Neutrophil (primary cell): Measurements from ENCODE around the gene KCNJ10.

Experiments
- H3K27ac ChIP-seq: fragments of 200-600 bp; sonication (generic); 2 replicates; pipeline ENCODE4 v1.5.1; 2016; ENCODE audit warnings: mild to moderate bottlenecking, moderate library complexity
- H3K27me3 ChIP-seq: fragments of 200-600 bp; sonication (generic); 2 replicates; pipeline ENCODE4 v1.6.0; 2016; ENCODE audit warnings: mild to moderate bottlenecking
- H3K36me3 ChIP-seq: fragments of 200-600 bp; sonication (generic); 2 replicates; pipeline ENCODE4 v1.5.1; 2017
- H3K4me1 ChIP-seq, 2 experiments: fragments of 200-600 bp in 1 of 2; sonication (generic) in 1 of 2; 1 replicate in 1 of 2; 2 replicates in 1 of 2; pipeline versions ENCODE4 v1.5.1 to v1.6.1; 2013 to 2016; ENCODE audit warnings: low read depth in 1 of 2, low read length in 1 of 2, mild to moderate bottlenecking in 1 of 2, moderate library complexity in 1 of 2; ENCODE audit not compliant: control insufficient read depth in 1 of 2, insufficient read depth in 1 of 2
- H3K4me3 ChIP-seq, 2 experiments: fragments of 200-600 bp in 1 of 2; sonication (generic) in 1 of 2; 1 replicate in 1 of 2; 2 replicates in 1 of 2; pipeline ENCODE4 v1.5.1; 2013 to 2016; ENCODE audit warnings: low read depth in 1 of 2, low read length in 1 of 2, mild to moderate bottlenecking in 1 of 2, moderate library complexity in 1 of 2
- H3K9me3 ChIP-seq: fragments of 200-600 bp; sonication (generic); 2 replicates; pipeline ENCODE4 v1.5.1; 2016
- TF ChIP-seq, protein P1 (sequence below): fragments of 200-600 bp; sonication (generic); IDR thresholded peaks from 2 replicates; pipeline ENCODE4 v1.5.1; 2016; ENCODE audit warnings: antibody characterized with exemption

KCNJ10 gene

DNA sequence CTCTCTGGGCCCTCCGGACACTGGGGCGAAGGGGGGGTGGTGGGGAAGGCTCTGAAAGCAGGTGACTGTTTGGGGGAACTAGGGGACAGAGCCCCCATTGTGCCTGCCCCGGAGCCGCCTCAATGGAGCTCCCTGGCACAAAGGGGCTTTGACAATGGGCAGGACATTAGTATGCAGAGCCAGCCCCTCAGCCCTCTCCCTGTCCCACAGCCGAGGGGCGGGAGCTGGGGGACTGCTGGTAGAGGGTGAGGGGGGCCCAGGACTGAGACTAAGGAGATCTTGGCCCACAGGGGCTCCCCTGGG, 7.8 kb downstream of the KCNJ10 start:
- TF ChIP-seq, protein P1, sequence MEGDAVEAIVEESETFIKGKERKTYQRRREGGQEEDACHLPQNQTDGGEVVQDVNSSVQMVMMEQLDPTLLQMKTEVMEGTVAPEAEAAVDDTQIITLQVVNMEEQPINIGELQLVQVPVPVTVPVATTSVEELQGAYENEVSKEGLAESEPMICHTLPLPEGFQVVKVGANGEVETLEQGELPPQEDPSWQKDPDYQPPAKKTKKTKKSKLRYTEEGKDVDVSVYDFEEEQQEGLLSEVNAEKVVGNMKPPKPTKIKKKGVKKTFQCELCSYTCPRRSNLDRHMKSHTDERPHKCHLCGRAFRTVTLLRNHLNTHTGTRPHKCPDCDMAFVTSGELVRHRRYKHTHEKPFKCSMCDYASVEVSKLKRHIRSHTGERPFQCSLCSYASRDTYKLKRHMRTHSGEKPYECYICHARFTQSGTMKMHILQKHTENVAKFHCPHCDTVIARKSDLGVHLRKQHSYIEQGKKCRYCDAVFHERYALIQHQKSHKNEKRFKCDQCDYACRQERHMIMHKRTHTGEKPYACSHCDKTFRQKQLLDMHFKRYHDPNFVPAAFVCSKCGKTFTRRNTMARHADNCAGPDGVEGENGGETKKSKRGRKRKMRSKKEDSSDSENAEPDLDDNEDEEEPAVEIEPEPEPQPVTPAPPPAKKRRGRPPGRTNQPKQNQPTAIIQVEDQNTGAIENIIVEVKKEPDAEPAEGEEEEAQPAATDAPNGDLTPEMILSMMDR: no peak
- Histone ChIP-seq H3K36me3 (no peaks in the 10 kb centered on the region), H3K4me1 (no peaks in the 10 kb centered on the region), H3K27ac (no peak overlapping the region), H3K9me3 (no peaks in the 10 kb centered on the region), H3K4me3 (no peak overlapping the region), H3K27me3 (peaks cover 30% of the 10 kb centered on the region)

DNA sequence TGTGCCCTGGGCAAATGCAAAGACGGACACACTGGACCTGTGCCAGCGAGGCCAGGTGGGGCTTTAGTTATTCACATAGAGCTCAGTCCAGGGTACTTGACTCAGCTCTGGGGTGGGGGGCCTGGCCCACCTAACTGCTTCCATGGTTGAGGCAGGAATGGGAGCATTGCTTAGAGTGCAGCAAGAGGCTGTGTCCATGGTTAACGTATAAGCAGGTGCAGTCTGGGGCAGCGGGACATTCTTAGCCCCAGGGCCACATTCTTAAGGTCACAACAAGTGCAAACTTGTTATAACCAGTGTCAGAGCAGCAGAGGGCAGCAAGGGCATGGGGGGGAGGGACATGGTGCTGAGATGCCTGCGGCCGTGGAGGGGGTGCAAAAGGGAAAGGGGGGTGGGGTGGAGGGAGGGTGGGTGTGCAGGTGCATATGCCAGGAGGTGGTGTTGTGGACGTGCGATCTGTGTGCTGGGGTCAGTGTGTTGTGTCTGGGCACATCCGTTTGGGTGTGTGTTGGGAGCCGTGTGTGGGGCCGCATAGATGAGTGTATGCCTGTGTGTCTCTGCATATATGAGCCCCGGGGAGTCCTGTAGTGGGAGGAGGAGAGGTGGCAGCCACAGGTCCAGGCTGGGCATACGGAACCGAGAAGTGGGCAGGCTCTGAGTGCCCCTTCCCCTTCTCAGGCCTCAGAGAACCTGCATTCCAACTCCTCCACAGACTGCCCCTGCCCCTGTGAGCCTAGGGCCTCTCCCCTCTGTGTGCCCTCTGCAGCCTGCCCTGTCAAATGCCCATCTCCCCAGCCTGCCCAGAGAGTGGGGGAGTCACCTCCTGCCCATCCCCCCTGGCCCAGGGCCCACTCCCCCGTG, 8.4 kb downstream of the KCNJ10 start:
- no peaks in the 10 kb centered on the region for H3K4me1 ChIP-seq
- H3K27me3 ChIP-seq: peaks cover 30% of the 10 kb centered on the region
- no peaks in the 10 kb centered on the region for H3K36me3 ChIP-seq
- H3K4me3 ChIP-seq: no peak overlapping the region
- TF ChIP-seq, protein P1: no peak
- no peaks in the 10 kb centered on the region for H3K9me3 ChIP-seq
- no peak overlapping the region for H3K27ac ChIP-seq

DNA sequence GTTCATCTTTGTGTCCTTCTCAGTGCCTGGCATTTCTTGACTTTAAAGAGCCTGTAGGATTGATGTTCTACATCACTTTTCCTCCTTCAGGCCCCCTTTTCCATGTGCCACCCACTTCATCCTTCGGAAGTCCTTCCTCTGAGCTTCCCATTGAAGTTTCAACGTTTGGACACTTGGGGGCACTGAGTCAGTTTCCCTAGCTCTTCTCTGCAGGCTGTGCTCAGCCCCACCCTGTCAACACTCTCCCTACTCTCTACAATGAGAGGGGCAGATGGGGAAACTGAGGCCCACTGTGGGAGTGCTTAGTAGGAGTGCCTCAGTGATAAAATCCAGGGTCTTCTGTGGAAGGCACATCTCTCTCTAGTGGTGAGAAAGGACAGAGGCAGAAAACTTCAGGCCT, 11.9 kb downstream of the KCNJ10 start:
- no peaks in the 10 kb centered on the region for H3K4me1 ChIP-seq
- TF ChIP-seq, protein P1: no peak
- no peaks in the 10 kb centered on the region for H3K36me3 ChIP-seq
- peaks cover 33% of the 10 kb centered on the region for H3K27me3 ChIP-seq
- H3K4me3 ChIP-seq: no peak overlapping the region
- no peak overlapping the region for H3K27ac ChIP-seq
- H3K9me3 ChIP-seq: no peaks in the 10 kb centered on the region

DNA sequence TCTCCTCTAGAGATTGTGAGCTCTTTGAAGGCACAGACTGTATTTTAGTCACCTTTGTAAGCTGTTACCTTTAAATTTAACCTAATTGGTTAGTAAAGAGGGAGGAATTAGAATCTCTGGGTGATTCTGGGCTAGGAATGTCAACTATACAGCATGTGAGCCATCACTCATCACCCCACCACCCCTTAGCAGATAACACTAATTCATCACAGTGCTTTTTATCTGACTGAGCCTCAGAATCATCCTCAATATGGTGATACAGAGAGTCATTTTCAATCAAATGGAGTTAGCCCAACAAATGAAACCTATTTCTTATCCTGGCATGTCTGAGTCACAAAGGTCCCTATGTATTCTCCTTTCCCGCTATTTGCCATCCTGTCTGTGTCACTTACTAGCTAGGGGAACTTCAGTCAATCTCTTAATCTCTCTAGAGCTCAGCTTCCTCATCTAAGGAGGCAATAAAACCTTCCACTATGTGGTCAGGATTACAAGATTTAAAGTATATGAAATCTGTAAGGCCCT, 13.3 kb downstream of the KCNJ10 start:
- H3K27ac ChIP-seq: no peak overlapping the region
- TF ChIP-seq, protein P1: no peak
- H3K4me1 ChIP-seq: no peaks in the 10 kb centered on the region
- no peaks in the 10 kb centered on the region for H3K9me3 ChIP-seq
- no peaks in the 10 kb centered on the region for H3K36me3 ChIP-seq
- H3K27me3 ChIP-seq: peaks cover 46% of the 10 kb centered on the region
- H3K4me3 ChIP-seq: no peak overlapping the region

DNA sequence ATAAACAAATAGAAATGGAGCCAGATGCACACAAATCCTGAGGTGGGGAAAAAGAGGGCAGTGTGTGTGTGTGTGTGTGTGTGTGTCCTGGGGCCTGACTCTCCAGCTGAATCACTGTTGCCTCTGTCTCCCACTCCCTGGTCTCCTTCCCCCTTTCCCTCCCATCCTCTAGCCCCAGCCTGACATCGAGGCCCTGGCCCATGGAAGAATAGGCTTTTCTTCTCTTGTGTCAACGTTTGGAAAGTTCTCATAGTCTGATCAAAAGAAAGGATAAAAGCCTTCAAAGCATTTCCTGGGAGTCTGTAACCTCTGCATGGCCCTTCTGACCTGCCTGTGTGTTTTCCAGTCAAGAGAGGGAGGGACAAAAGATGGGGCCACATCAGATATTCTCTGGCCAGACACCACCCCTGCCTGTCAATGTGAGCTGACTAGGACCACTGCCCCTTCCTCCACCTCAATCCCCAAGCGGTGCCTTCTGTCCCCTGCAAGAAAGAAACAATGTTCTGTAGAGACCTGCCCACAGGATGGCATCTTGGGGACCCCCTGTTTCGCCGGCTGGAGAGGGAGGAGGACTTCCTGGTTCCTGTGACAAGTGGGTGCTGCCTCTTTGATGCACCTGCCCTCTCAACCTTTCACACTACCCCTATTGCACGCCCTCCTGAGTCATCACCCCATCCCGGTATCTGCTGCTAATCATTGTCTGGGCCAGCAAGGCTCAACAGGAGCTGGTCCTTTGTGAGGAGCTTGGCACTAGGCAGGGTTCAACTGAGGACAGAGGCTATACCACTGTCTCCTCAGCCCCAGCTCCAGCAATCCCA, 16.2 kb downstream of the KCNJ10 start:
- no peaks in the 10 kb centered on the region for H3K9me3 ChIP-seq
- TF ChIP-seq, protein P1: no peak

More for the DNA sequence above, 16.2 kb downstream of the KCNJ10 start:
- H3K27ac ChIP-seq: no peak overlapping the region
- H3K4me1 ChIP-seq: no peaks in the 10 kb centered on the region
- peaks cover 56% of the 10 kb centered on the region for H3K27me3 ChIP-seq
- H3K36me3 ChIP-seq: no peaks in the 10 kb centered on the region
- no peak overlapping the region for H3K4me3 ChIP-seq
